Ishikawa (cell line): ENCODE measurements around the gene ZSCAN16.

Experiments
- CEBPB ChIP-seq: IDR thresholded peaks from 2 replicates; pipeline ENCODE4 v1.6.1; 2012
- CREB1 ChIP-seq: IDR thresholded peaks from 2 replicates; pipeline ENCODE4 v1.6.1; 2012; ENCODE audit warnings: low read depth
- EGR1 ChIP-seq: IDR thresholded peaks from 2 replicates; pipeline ENCODE4 v1.6.1; 2012
- EP300 ChIP-seq: IDR thresholded peaks from 2 replicates; pipeline ENCODE4 v1.6.1; 2012; ENCODE audit warnings: borderline replicate concordance
- FOXM1 ChIP-seq: IDR thresholded peaks from 2 replicates; pipeline ENCODE4 v1.6.1; 2012; ENCODE audit warnings: low read depth, borderline replicate concordance
- RAD21 ChIP-seq: IDR thresholded peaks from 2 replicates; pipeline ENCODE4 v1.6.1; 2012; ENCODE audit warnings: low read depth
- TAF1 ChIP-seq: IDR thresholded peaks from 2 replicates; pipeline ENCODE4 v1.6.1; 2012; ENCODE audit warnings: low read depth, mild to moderate bottlenecking
- TEAD4 ChIP-seq: IDR thresholded peaks from 2 replicates; pipeline ENCODE4 v1.6.1; 2012
- YY1 ChIP-seq: IDR thresholded peaks from 2 replicates; pipeline ENCODE4 v1.6.1; 2012; ENCODE audit warnings: low read depth
- ZBTB7A ChIP-seq: IDR thresholded peaks from 2 replicates; pipeline ENCODE4 v1.6.1; 2012; ENCODE audit warnings: low read depth
- TF ChIP-seq, protein P1 (sequence below): IDR thresholded peaks from 2 replicates; pipeline ENCODE4 v1.6.1; 2012
- TF ChIP-seq, protein P2 (sequence below): IDR thresholded peaks from 2 replicates; pipeline ENCODE4 v1.6.1; 2012
- TF ChIP-seq, protein P3 (sequence below): IDR thresholded peaks from 2 replicates; pipeline ENCODE4 v1.6.1; 2012; ENCODE audit warnings: low read depth, mild to moderate bottlenecking

DNA sequence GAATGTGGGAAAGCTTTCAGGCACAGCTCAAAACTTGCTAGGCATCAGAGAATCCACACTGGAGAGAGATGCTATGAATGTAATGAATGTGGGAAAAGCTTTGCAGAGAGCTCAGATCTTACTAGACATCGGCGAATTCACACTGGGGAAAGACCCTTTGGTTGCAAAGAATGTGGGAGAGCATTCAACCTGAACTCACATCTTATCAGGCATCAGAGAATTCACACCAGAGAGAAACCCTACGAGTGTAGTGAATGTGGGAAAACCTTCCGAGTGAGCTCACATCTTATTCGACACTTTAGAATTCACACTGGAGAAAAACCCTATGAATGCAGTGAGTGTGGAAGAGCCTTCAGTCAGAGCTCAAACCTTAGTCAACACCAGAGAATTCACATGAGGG lies 35.4 kb upstream of the ZSCAN16 start:
- TF ChIP-seq CEBPB (no peak), RAD21 (no peak), EP300 (no peak), TAF1 (no peak), EGR1 (no peak), CREB1 (no peak), FOXM1 (no peak), TEAD4 (no peak), YY1 (no peak), ZBTB7A (no peak)
- TF ChIP-seq, protein P1, sequence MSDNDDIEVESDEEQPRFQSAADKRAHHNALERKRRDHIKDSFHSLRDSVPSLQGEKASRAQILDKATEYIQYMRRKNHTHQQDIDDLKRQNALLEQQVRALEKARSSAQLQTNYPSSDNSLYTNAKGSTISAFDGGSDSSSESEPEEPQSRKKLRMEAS = no peak
- TF ChIP-seq, protein P2, sequence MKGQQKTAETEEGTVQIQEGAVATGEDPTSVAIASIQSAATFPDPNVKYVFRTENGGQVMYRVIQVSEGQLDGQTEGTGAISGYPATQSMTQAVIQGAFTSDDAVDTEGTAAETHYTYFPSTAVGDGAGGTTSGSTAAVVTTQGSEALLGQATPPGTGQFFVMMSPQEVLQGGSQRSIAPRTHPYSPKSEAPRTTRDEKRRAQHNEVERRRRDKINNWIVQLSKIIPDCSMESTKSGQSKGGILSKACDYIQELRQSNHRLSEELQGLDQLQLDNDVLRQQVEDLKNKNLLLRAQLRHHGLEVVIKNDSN = no peak
- TF ChIP-seq, protein P3, sequence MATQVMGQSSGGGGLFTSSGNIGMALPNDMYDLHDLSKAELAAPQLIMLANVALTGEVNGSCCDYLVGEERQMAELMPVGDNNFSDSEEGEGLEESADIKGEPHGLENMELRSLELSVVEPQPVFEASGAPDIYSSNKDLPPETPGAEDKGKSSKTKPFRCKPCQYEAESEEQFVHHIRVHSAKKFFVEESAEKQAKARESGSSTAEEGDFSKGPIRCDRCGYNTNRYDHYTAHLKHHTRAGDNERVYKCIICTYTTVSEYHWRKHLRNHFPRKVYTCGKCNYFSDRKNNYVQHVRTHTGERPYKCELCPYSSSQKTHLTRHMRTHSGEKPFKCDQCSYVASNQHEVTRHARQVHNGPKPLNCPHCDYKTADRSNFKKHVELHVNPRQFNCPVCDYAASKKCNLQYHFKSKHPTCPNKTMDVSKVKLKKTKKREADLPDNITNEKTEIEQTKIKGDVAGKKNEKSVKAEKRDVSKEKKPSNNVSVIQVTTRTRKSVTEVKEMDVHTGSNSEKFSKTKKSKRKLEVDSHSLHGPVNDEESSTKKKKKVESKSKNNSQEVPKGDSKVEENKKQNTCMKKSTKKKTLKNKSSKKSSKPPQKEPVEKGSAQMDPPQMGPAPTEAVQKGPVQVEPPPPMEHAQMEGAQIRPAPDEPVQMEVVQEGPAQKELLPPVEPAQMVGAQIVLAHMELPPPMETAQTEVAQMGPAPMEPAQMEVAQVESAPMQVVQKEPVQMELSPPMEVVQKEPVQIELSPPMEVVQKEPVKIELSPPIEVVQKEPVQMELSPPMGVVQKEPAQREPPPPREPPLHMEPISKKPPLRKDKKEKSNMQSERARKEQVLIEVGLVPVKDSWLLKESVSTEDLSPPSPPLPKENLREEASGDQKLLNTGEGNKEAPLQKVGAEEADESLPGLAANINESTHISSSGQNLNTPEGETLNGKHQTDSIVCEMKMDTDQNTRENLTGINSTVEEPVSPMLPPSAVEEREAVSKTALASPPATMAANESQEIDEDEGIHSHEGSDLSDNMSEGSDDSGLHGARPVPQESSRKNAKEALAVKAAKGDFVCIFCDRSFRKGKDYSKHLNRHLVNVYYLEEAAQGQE = no peak
